ENCODE data around the gene CHRNE.

CHRNE gene

DNA sequence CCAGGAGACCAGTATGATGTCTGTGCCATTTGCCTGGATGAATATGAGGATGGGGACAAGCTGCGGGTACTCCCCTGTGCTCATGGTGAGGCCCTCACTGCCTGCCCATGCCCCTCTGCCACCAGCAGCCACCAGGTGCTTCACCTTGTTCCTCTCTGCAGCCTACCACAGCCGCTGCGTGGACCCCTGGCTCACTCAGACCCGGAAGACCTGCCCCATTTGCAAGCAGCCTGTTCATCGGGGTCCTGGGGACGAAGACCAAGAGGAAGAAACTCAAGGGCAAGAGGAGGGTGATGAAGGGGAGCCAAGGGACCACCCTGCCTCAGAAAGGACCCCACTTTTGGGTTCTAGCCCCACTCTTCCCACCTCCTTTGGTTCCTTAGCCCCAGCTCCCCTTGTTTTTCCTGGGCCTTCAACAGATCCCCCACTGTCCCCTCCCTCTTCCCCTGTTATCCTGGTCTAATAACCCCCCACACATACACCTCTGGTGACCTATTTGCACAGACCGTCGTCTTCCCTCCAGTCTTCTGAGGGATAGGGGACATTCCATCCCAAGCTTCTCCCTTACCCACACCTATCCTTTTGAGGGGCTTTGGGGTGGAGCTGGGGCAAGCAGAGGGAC is 41.8 kb upstream of the CHRNE start:
- Histone ChIP-seq H3K4me1 (ENCODE audit: insufficient read depth, low read length, severe bottlenecking) (peaks cover 62% of the 10 kb centered on the region), H3K79me2 (ENCODE audit: insufficient read depth, low read length) (peaks cover 17% of the 10 kb centered on the region), H3K9ac (ENCODE audit: low read length) (peak overlapping the region; percentile 41; the same call in 1 of the 2 replicates), H3K4me3 (ENCODE audit: low read depth, low read length, poor library complexity, severe bottlenecking) (peak overlapping the region; percentile 84), H3K9me2 (ENCODE audit: low read depth, low read length) (no peaks in the 10 kb centered on the region), H3K36me3 (ENCODE audit: insufficient read depth, low read length) (peaks cover 72% of the 10 kb centered on the region), H3K4me2 (ENCODE audit: low read length) (peak overlapping the region; percentile 49), H4K20me1 (ENCODE audit: insufficient read depth, low read length) (no peaks in the 10 kb centered on the region), H3K27ac (ENCODE audit: low read depth, low read length, poor library complexity, severe bottlenecking) (peak overlapping the region; percentile 83), H3K27me3 (ENCODE audit: insufficient read depth, low read length) (no peaks in the 10 kb centered on the region), H3K9me3 (ENCODE audit: low read length) (no peaks in the 10 kb centered on the region), H3F3A (ENCODE audit: insufficient read depth, low read length) (peaks cover 18% of the 10 kb centered on the region), H2AFZ (ENCODE audit: low read length) (no peak overlapping the region)
- TF ChIP-seq, protein P1, sequence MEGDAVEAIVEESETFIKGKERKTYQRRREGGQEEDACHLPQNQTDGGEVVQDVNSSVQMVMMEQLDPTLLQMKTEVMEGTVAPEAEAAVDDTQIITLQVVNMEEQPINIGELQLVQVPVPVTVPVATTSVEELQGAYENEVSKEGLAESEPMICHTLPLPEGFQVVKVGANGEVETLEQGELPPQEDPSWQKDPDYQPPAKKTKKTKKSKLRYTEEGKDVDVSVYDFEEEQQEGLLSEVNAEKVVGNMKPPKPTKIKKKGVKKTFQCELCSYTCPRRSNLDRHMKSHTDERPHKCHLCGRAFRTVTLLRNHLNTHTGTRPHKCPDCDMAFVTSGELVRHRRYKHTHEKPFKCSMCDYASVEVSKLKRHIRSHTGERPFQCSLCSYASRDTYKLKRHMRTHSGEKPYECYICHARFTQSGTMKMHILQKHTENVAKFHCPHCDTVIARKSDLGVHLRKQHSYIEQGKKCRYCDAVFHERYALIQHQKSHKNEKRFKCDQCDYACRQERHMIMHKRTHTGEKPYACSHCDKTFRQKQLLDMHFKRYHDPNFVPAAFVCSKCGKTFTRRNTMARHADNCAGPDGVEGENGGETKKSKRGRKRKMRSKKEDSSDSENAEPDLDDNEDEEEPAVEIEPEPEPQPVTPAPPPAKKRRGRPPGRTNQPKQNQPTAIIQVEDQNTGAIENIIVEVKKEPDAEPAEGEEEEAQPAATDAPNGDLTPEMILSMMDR (IDR thresholded peaks at IDR 0.05; ENCODE audit: low read length) = no peak
- no peak for TF ChIP-seq EZH2 (IDR thresholded peaks at IDR 0.05; ENCODE audit: borderline replicate concordance, low read length)

- Histone ChIP-seq H3F3A (ENCODE audit: insufficient read depth, low read length) (peaks cover 18% of the 10 kb centered on the region), H3K4me2 (ENCODE audit: low read length) (peak overlapping the region; percentile 49), H3K9me3 (ENCODE audit: low read length) (no peaks in the 10 kb centered on the region), H3K27ac (ENCODE audit: low read depth, low read length, poor library complexity, severe bottlenecking) (peak overlapping the region; percentile 83), H3K4me1 (ENCODE audit: insufficient read depth, low read length, severe bottlenecking) (peaks cover 61% of the 10 kb centered on the region), H3K4me3 (ENCODE audit: low read depth, low read length, poor library complexity, severe bottlenecking) (peak overlapping the region; percentile 84), H3K79me2 (ENCODE audit: insufficient read depth, low read length) (peaks cover 20% of the 10 kb centered on the region), H3K27me3 (ENCODE audit: insufficient read depth, low read length) (no peaks in the 10 kb centered on the region), H3K36me3 (ENCODE audit: insufficient read depth, low read length) (peaks cover 72% of the 10 kb centered on the region), H3K9ac (ENCODE audit: low read length) (peak overlapping the region; percentile 41; the same call in 1 of the 2 replicates), H4K20me1 (ENCODE audit: insufficient read depth, low read length) (no peaks in the 10 kb centered on the region), H2AFZ (ENCODE audit: low read length) (no peak overlapping the region), H3K9me2 (ENCODE audit: low read depth, low read length) (no peaks in the 10 kb centered on the region)
- no peak for TF ChIP-seq EZH2 (IDR thresholded peaks at IDR 0.05; ENCODE audit: borderline replicate concordance, low read length)
- TF ChIP-seq, protein P1 (IDR thresholded peaks at IDR 0.05; ENCODE audit: low read length) = no peak
These were observed 41.3 kb upstream of the CHRNE start for GRCh38 chr17:4944163-4944553.

DNA sequence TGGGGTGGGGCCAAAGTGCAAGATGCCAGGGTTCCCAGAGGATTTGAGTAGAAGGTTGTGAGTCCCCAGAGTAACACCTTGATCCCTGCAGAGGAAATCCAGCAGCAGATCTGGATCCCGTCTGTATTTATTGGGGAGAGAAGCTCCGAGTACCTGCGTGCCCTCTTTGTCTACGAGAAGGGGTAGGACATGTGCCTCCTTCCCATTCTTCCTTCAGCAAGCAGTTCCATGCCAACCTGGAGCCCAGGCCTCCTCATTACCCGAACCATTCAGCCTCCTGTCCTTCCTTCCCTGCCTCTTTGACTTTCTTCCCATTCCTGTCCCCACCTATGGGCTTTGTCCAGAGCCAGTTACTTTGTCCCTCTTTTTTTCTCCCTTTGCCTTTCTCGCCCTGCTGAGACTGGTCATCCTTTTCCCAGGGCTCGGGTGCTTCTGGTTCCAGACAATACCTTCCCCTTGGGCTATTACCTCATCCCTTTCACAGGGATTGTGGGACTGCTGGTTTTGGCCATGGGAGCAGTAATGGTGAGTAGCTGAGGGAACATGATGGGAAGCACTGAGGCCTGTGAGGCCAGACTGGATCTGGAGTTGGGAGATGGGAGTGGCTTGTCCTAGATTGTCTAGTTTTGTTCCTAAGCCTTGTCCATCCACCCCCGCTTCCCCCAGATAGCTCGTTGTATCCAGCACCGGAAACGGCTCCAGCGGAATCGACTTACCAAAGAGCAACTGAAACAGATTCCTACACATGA is 40.0 kb upstream of the CHRNE start:
- TF ChIP-seq, protein P1 (IDR thresholded peaks at IDR 0.05; ENCODE audit: low read length) = no peak
- no peak for TF ChIP-seq EZH2 (IDR thresholded peaks at IDR 0.05; ENCODE audit: borderline replicate concordance, low read length)
- Histone ChIP-seq H3K9me3 (ENCODE audit: low read length) (no peaks in the 10 kb centered on the region), H3K27me3 (ENCODE audit: insufficient read depth, low read length) (no peaks in the 10 kb centered on the region), H3F3A (ENCODE audit: insufficient read depth, low read length) (peaks cover 18% of the 10 kb centered on the region), H3K36me3 (ENCODE audit: insufficient read depth, low read length) (peaks cover 74% of the 10 kb centered on the region), H3K79me2 (ENCODE audit: insufficient read depth, low read length) (peaks cover 21% of the 10 kb centered on the region), H3K9ac (ENCODE audit: low read length) (no peak overlapping the region), H3K9me2 (ENCODE audit: low read depth, low read length) (no peaks in the 10 kb centered on the region), H3K4me2 (ENCODE audit: low read length) (no peak overlapping the region), H3K27ac (ENCODE audit: low read depth, low read length, poor library complexity, severe bottlenecking) (no peak overlapping the region), H3K4me3 (ENCODE audit: low read depth, low read length, poor library complexity, severe bottlenecking) (no peak overlapping the region), H4K20me1 (ENCODE audit: insufficient read depth, low read length) (no peaks in the 10 kb centered on the region), H2AFZ (ENCODE audit: low read length) (no peak overlapping the region), H3K4me1 (ENCODE audit: insufficient read depth, low read length, severe bottlenecking) (peaks cover 71% of the 10 kb centered on the region)
